ENCODE data around the gene PRELID1.

Gene PRELID1

GRCh38 chr5:177329883-177330282, 26.3 kb downstream of the PRELID1 start:
- TF ChIP-seq ZFX (IDR thresholded peaks at IDR 0.05; ENCODE audit: borderline replicate concordance) (no peak), CTCF (IDR thresholded peaks at IDR 0.05) (no peak)
- no peak overlapping the region for H3K27ac ChIP-seq

GRCh38 chr5:177330991-177331842, 27.6 kb downstream of the PRELID1 start:
- TF ChIP-seq CTCF (IDR thresholded peaks at IDR 0.05) (no peak), ZFX (IDR thresholded peaks at IDR 0.05; ENCODE audit: borderline replicate concordance) (no peak)
- no peak overlapping the region for H3K27ac ChIP-seq

GRCh38 chr5:177332031-177332895, 28.7 kb downstream of the PRELID1 start:
- no peak for TF ChIP-seq CTCF (IDR thresholded peaks at IDR 0.05)
- no peak for TF ChIP-seq ZFX (IDR thresholded peaks at IDR 0.05; ENCODE audit: borderline replicate concordance)

DNA sequence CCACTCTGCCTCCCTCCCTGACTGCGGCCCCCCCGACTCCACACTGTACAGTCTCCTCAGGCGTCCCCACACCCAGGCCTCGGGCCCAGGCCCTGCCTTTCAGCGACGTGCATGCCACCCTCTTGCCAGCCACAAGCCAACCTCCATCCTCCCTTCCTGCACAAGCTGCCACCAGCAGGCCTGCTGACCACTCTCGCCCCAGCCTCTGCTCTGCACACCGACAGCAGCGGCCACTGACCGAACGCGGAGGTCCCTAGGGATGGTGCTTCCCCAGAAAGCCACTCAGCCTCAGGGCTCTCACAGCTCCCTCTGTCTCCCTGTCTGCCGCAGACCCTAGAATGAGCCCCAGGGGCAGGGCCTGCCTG, 29.3 kb downstream of the PRELID1 start:
- H3K27ac ChIP-seq, result no peak overlapping the region
- TF ChIP-seq ZFX (IDR thresholded peaks at IDR 0.05; ENCODE audit: borderline replicate concordance) (no peak), CTCF (IDR thresholded peaks at IDR 0.05) (no peak)

More at GRCh38 chr5:177332031-177332895, 28.7 kb downstream of the PRELID1 start:
- H3K27ac ChIP-seq, result no peak overlapping the region

- TF ChIP-seq ZFX (IDR thresholded peaks at IDR 0.05; ENCODE audit: borderline replicate concordance), result no peak
- H3K27ac ChIP-seq, result no peak overlapping the region
Measured at GRCh38 chr5:177333420-177334154, 30.0 kb downstream of the PRELID1 start.

DNA sequence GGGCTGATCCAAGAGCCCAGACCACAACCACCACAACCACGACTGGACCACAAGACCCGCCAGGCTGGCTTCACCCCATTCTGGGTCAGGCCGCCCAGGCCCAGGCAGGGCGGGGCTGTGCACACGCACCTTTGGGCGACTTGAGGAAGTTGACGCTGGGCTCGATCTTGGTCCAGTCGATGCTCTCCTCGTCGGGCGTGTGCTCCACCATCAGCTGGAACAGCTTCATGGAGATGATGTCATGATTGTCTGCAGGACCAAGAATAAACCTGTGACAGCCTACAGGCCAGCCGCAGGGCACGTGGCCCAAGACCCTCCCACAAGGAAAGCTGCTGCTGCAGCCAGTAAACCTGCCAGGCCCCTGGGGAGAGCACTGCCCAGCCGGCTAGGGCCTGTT, 30.6 kb downstream of the PRELID1 start:
- H3K27ac ChIP-seq, result no peak overlapping the region
- no peak for TF ChIP-seq ZFX (IDR thresholded peaks at IDR 0.05; ENCODE audit: borderline replicate concordance)
- TF ChIP-seq CTCF (IDR thresholded peaks at IDR 0.05), result no peak

Measured in 22Rv1 (cell line).